ENCODE results near the gene USP35. TPM values are rescaled to one million over a fixed set of nuclear protein-coding genes. Genes with fewer than 3 reads are reported as not detected.

The USP35 gene
- total RNA-seq, 1 experiment from 2014 or later: 11.3 TPM

DNA sequence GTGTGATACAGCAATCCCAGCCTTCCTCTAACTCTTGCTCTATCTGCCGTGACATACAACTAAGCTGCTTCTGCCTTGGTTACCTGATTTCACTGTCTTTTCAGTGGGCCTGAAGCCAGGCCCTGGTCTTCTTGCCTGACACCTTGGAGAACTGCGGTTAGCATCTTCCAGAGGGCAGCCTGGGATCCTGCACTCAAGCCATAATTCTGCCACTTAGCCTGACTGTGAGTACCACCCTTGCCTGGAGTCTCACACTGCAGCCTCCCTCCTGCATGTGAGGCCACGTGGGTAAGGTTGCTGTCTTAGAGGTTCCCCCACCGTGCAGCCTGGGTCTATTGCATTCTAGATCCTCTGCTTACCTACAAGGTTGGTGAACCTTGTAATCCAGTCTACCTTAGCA, 35.8 kb downstream of the USP35 start:
- no peaks in the 10 kb centered on the region for H3K9me3 Mint-ChIP-seq (ENCODE audit: unreplicated experiment)
- H3K36me3 Mint-ChIP-seq (ENCODE audit: insufficient read depth, unreplicated experiment): peaks cover 67% of the 10 kb centered on the region
- no peak overlapping the region for H3K4me3 Mint-ChIP-seq (ENCODE audit: unreplicated experiment)
- no peaks in the 10 kb centered on the region for H3K4me1 Mint-ChIP-seq (ENCODE audit: low read depth, unreplicated experiment)
- Histone ChIP-seq H3K9me3 (no peaks in the 10 kb centered on the region), H3K4me3 (ENCODE audit: low read depth, low read length) (no peak overlapping the region), H3K36me3 (ENCODE audit: control insufficient read depth, insufficient read depth, low read length) (peaks cover 3% of the 10 kb centered on the region; the same call in 1 of the 2 replicates), H3K27me3 (replicated peaks; ENCODE audit: control insufficient read depth, insufficient read depth, low read length) (no peaks in the 10 kb centered on the region), H3K4me1 (no peaks in the 10 kb centered on the region)
- BruUV-seq (replicated peaks): no TSS peak
- ChIA-PET POLR2A (no interaction called here), CTCF (no interaction called here)
- intact Hi-C loops (cut with micrococcal nuclease; ENCODE audit: unreplicated experiment): no loop called here
- H3K27ac Mint-ChIP-seq (ENCODE audit: unreplicated experiment): no peak overlapping the region
- DNase-seq: no peak
- TF ChIP-seq, protein P1, sequence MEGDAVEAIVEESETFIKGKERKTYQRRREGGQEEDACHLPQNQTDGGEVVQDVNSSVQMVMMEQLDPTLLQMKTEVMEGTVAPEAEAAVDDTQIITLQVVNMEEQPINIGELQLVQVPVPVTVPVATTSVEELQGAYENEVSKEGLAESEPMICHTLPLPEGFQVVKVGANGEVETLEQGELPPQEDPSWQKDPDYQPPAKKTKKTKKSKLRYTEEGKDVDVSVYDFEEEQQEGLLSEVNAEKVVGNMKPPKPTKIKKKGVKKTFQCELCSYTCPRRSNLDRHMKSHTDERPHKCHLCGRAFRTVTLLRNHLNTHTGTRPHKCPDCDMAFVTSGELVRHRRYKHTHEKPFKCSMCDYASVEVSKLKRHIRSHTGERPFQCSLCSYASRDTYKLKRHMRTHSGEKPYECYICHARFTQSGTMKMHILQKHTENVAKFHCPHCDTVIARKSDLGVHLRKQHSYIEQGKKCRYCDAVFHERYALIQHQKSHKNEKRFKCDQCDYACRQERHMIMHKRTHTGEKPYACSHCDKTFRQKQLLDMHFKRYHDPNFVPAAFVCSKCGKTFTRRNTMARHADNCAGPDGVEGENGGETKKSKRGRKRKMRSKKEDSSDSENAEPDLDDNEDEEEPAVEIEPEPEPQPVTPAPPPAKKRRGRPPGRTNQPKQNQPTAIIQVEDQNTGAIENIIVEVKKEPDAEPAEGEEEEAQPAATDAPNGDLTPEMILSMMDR (IDR thresholded peaks at IDR 0.05; ENCODE audit: insufficient read depth in 1 of 2, low read depth in 1 of 2, low read length in 1 of 2, severe bottlenecking in 1 of 2, unreplicated experiment in 1 of 2): no peak
- no peaks in the 10 kb centered on the region for H3K27me3 Mint-ChIP-seq (ENCODE audit: insufficient read depth, unreplicated experiment)

DNA sequence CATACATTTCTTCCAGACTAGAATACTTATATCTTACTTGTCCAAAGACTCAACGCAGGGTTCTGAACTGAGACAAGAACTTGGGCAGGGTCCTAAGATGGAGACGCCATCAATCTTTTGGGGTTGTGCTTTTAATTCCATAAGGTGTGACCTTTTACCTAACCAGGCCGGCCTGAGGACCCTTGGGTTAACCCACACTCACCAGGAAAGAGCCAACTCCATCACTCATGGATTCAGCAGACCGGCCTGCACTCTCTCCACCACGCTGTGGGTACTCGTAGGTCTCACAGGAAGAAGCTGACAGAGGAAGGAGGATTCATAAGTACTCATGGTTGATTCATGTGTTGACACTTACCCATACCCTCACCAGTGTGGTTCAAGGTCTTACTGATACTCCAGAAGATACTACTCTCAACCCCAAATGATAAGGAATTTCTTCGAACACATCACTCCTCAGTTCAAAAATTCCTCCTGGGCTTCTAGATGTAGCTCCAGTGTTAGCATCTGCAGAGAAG, 36.2 kb downstream of the USP35 start:
- no peak overlapping the region for H3K27ac Mint-ChIP-seq (ENCODE audit: unreplicated experiment)
- Histone ChIP-seq H3K27me3 (replicated peaks; ENCODE audit: control insufficient read depth, insufficient read depth, low read length) (no peaks in the 10 kb centered on the region), H3K36me3 (ENCODE audit: control insufficient read depth, insufficient read depth, low read length) (peaks cover 3% of the 10 kb centered on the region; the same call in 1 of the 2 replicates), H3K9me3 (no peaks in the 10 kb centered on the region), H3K4me3 (ENCODE audit: low read depth, low read length) (no peak overlapping the region), H3K4me1 (no peaks in the 10 kb centered on the region)
- peaks cover 62% of the 10 kb centered on the region for H3K36me3 Mint-ChIP-seq (ENCODE audit: insufficient read depth, unreplicated experiment)
- no peaks in the 10 kb centered on the region for H3K27me3 Mint-ChIP-seq (ENCODE audit: insufficient read depth, unreplicated experiment)
- BruUV-seq (replicated peaks): no TSS peak
- H3K9me3 Mint-ChIP-seq (ENCODE audit: unreplicated experiment): no peaks in the 10 kb centered on the region
- CTCF ChIA-PET: interaction anchor here (1.8 kb wide), 1 partner anchor 340 kb away, joined by 8 read pairs; no protein-coding TSS in a partner anchor
- POLR2A ChIA-PET: no interaction called here
- TF ChIP-seq, protein P1 (IDR thresholded peaks at IDR 0.05; ENCODE audit: insufficient read depth in 1 of 2, low read depth in 1 of 2, low read length in 1 of 2, severe bottlenecking in 1 of 2, unreplicated experiment in 1 of 2): no peak
- no peak overlapping the region for H3K4me3 Mint-ChIP-seq (ENCODE audit: unreplicated experiment)
- no peaks in the 10 kb centered on the region for H3K4me1 Mint-ChIP-seq (ENCODE audit: low read depth, unreplicated experiment)
- intact Hi-C loops (cut with micrococcal nuclease; ENCODE audit: unreplicated experiment): no loop called here
- no peak for DNase-seq

DNA sequence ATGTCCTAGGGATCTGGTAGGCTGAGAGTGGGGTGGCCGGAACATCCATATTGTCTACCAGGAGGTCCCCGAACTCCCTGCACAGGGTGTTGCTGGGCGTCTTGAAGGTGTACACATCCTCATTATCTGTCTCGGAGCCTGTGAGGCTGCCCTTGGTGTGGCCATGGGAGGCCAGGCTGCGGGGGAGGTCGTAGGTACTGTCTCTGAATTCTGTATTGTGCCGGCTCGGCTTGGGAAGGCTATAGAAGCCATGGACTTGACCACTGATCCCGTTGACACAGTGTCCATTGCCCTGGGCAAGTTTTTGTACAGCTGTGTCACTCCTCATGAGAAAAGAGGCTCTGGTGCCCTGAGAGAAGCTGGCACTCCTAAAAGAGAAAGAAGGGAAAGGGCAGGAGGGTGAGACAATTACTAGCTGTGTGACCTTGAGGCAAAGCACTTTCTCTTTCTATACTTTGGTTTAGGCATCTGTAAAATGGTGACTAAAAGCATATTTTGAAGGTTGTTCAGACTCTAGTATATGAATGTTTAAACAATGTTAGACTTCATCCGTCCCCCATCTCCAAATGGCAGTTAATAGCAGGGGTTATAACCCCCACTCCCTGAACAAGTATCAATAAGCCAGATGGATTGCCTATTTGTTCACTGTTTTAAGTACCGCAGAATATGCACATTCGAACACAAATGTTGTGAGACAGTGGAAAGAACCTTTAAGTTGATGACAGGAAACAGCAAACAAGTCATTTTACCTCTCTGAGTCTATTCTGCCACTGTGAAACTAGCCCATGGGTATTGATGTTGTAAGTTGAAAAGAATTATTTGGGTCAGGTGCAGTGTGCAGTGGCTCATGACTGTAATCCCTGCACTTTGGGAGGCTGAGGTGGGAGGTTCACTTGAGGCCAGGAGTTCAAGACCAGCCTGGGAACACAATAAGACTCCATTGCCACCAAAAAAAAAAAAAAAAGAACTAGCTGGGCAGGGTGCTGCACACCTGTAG, 38.3 kb downstream of the USP35 start:
- Histone ChIP-seq H3K9me3 (no peaks in the 10 kb centered on the region), H3K4me1 (no peaks in the 10 kb centered on the region), H3K36me3 (ENCODE audit: control insufficient read depth, insufficient read depth, low read length) (peaks cover 3% of the 10 kb centered on the region; the same call in 1 of the 2 replicates), H3K4me3 (ENCODE audit: low read depth, low read length) (no peak overlapping the region), H3K27me3 (replicated peaks; ENCODE audit: control insufficient read depth, insufficient read depth, low read length) (no peaks in the 10 kb centered on the region)
- no TSS peak for BruUV-seq (replicated peaks)
- Mint-ChIP-seq H3K27ac (ENCODE audit: unreplicated experiment) (no peak overlapping the region), H3K9me3 (ENCODE audit: unreplicated experiment) (no peaks in the 10 kb centered on the region), H3K4me1 (ENCODE audit: low read depth, unreplicated experiment) (no peaks in the 10 kb centered on the region), H3K27me3 (ENCODE audit: insufficient read depth, unreplicated experiment) (no peaks in the 10 kb centered on the region), H3K4me3 (ENCODE audit: unreplicated experiment) (no peak overlapping the region), H3K36me3 (ENCODE audit: insufficient read depth, unreplicated experiment) (peaks cover 42% of the 10 kb centered on the region)
- TF ChIP-seq, protein P1 (IDR thresholded peaks at IDR 0.05; ENCODE audit: insufficient read depth in 1 of 2, low read depth in 1 of 2, low read length in 1 of 2, severe bottlenecking in 1 of 2, unreplicated experiment in 1 of 2): no peak
- intact Hi-C loops (cut with micrococcal nuclease; ENCODE audit: unreplicated experiment): no loop called here
- ChIA-PET CTCF (interaction anchor here (0.6 to 1.9 kb wide), 5 partner anchors 143 to 338 kb away, joined by 3 to 83 read pairs (median 8); no protein-coding TSS in a partner anchor), POLR2A (no interaction called here)
- DNase-seq: no peak
